Mesenchymal stem cell (in vitro differentiated cells and primary cell): Measurements from ENCODE around the gene DENND6A.

Experiments
- DNase-seq: peaks from one replicate; pipeline ENCODE4 v3.0.0-alpha.2; 2013
- H2AFZ ChIP-seq: one replicate; pipeline ENCODE4 v1.6.1; 2013; ENCODE audit warnings: low read depth, mild to moderate bottlenecking, control low read depth, inconsistent platforms, low read length, moderate library complexity
- H2AK5ac ChIP-seq: 2 replicates; pipeline ENCODE4 v1.6.1; 2013; ENCODE audit warnings: low read length, moderate library complexity, mild to moderate bottlenecking, inconsistent platforms; ENCODE audit not compliant: severe bottlenecking
- H2BK120ac ChIP-seq: one replicate; pipeline ENCODE4 v1.6.1; 2013; ENCODE audit warnings: low read depth, mild to moderate bottlenecking, inconsistent platforms, low read length, moderate library complexity
- H2BK12ac ChIP-seq, 2 experiments: one replicate each; pipeline ENCODE4 v1.6.1; 2013; ENCODE audit warnings: inconsistent platforms in 2 of 2, low read length in 2 of 2, mild to moderate bottlenecking in 2 of 2, moderate library complexity in 2 of 2, control low read depth in 1 of 2
- H2BK15ac ChIP-seq: one replicate; pipeline ENCODE4 v1.6.1; 2013; ENCODE audit warnings: mild to moderate bottlenecking, low read depth, inconsistent platforms; ENCODE audit not compliant: poor library complexity, severe bottlenecking
- H2BK5ac ChIP-seq: 2 replicates; pipeline ENCODE4 v1.6.1; 2013; ENCODE audit warnings: low read depth, mild to moderate bottlenecking, low read length, control low read depth, inconsistent platforms; ENCODE audit not compliant: poor library complexity, severe bottlenecking
- H3K14ac ChIP-seq, 2 experiments: one replicate each; pipeline ENCODE4 v1.6.1; 2013; ENCODE audit warnings: inconsistent platforms in 2 of 2, low read length in 2 of 2, control low read depth in 1 of 2, mild to moderate bottlenecking in 1 of 2, moderate library complexity in 1 of 2
- H3K18ac ChIP-seq, 2 experiments: one replicate each; pipeline ENCODE4 v1.6.1; 2013; ENCODE audit warnings: inconsistent platforms in 2 of 2, low read length in 2 of 2, control low read depth in 1 of 2, low read depth in 1 of 2, mild to moderate bottlenecking in 1 of 2
- H3K23ac ChIP-seq, 2 experiments: one replicate each; pipeline ENCODE4 v1.6.1; 2013; ENCODE audit warnings: inconsistent platforms in 2 of 2, low read length in 2 of 2, mild to moderate bottlenecking in 2 of 2, moderate library complexity in 2 of 2, control low read depth in 1 of 2
- H3K27ac ChIP-seq: 2 replicates; pipeline ENCODE4 v1.5.1; 2013; ENCODE audit warnings: mild to moderate bottlenecking, moderate library complexity, low read length, control low read depth, inconsistent platforms; ENCODE audit not compliant: poor library complexity, severe bottlenecking
- H3K27me3 ChIP-seq, 2 experiments: 2 replicates each; pipeline versions ENCODE4 v1.6.1 to v1.7.0; 2013; ENCODE audit warnings: low read length in 2 of 2, mild to moderate bottlenecking in 2 of 2, moderate library complexity in 2 of 2, control low read depth in 1 of 2, inconsistent platforms in 1 of 2; ENCODE audit not compliant: control insufficient read depth in 1 of 2, insufficient read depth in 1 of 2
- H3K36me3 ChIP-seq, 2 experiments: 2 replicates each; pipeline versions ENCODE4 v1.6.1 to v1.7.0; 2013; ENCODE audit warnings: low read length in 2 of 2, control low read depth in 1 of 2, inconsistent platforms in 1 of 2, low read depth in 1 of 2, mild to moderate bottlenecking in 1 of 2; ENCODE audit not compliant: insufficient read depth in 2 of 2, control insufficient read depth in 1 of 2
- H3K4ac ChIP-seq, 2 experiments: one replicate each; pipeline ENCODE4 v1.6.1; 2013; ENCODE audit warnings: inconsistent platforms in 2 of 2, low read length in 2 of 2, mild to moderate bottlenecking in 2 of 2, moderate library complexity in 2 of 2, control low read depth in 1 of 2, low read depth in 1 of 2
- H3K4me1 ChIP-seq: 2 replicates; pipeline ENCODE4 v1.6.1; 2013; ENCODE audit warnings: low read depth, low read length, control low read depth; ENCODE audit not compliant: control insufficient read depth, insufficient read depth
- H3K4me2 ChIP-seq: 2 replicates; pipeline ENCODE4 v1.6.1; 2013; ENCODE audit warnings: low read length, mild to moderate bottlenecking, inconsistent platforms; ENCODE audit not compliant: poor library complexity, severe bottlenecking
- H3K4me3 ChIP-seq, 2 experiments: 2 replicates each; pipeline versions ENCODE4 v1.5.1 to v1.7.0; 2013; ENCODE audit warnings: low read length in 2 of 2, mild to moderate bottlenecking in 2 of 2, control low read depth in 1 of 2, low read depth in 1 of 2; ENCODE audit not compliant: insufficient read depth in 1 of 2
- H3K79me1 ChIP-seq: replicated peaks from 2 replicates; pipeline ENCODE4 v1.6.1; 2013; ENCODE audit warnings: mild to moderate bottlenecking, control low read depth, low read length, inconsistent platforms; ENCODE audit not compliant: poor library complexity, severe bottlenecking
- H3K9ac ChIP-seq: 2 replicates; pipeline ENCODE4 v1.7.0; 2013; ENCODE audit warnings: mild to moderate bottlenecking, low read length, moderate library complexity
- H3K9me3 ChIP-seq: 2 replicates; pipeline ENCODE4 v1.7.0; 2013; ENCODE audit warnings: mild to moderate bottlenecking, low read length; ENCODE audit not compliant: control insufficient read depth
- H4K8ac ChIP-seq: one replicate; pipeline ENCODE4 v1.6.1; 2013; ENCODE audit warnings: inconsistent platforms, mild to moderate bottlenecking, low read length, moderate library complexity
- H4K91ac ChIP-seq: one replicate; pipeline ENCODE4 v1.6.1; 2013; ENCODE audit warnings: mild to moderate bottlenecking, low read length, inconsistent platforms
- WGBS: methylation state at CpG from one replicate; pipeline ENCODE4 v1.1.7; 2013; ENCODE audit warnings: mixed read lengths; 5-methylcytosine and 5-hydroxymethylcytosine counted together

The DENND6A gene

GRCh38 chr3:57735405-57735804, 42.5 kb upstream of the DENND6A start:
- H3K27ac ChIP-seq = no peak overlapping the region
- H3K9me3 ChIP-seq = no peaks in the 10 kb centered on the region
- no peak overlapping the region for H3K4me2 ChIP-seq
- no peak overlapping the region for H3K14ac ChIP-seq
- no peak overlapping the region for H2BK15ac ChIP-seq
- no peaks in the 10 kb centered on the region for H3K36me3 ChIP-seq
- H4K8ac ChIP-seq = no peak overlapping the region
- H2BK120ac ChIP-seq = no peak overlapping the region
- H3K4me3 ChIP-seq = no peak overlapping the region
- H3K79me1 ChIP-seq = no peaks in the 10 kb centered on the region
- no peak overlapping the region for H3K23ac ChIP-seq
- H2AK5ac ChIP-seq = no peak overlapping the region
- H4K91ac ChIP-seq = no peak overlapping the region
- DNase-seq = no peak
- H3K4ac ChIP-seq = no peak overlapping the region
- no peak overlapping the region for H3K18ac ChIP-seq
- H3K27me3 ChIP-seq = no peaks in the 10 kb centered on the region
- no peak overlapping the region for H2BK12ac ChIP-seq
- 82% methylated on average over 1 of the region's 2 CpGs for WGBS
- H3K4me1 ChIP-seq = no peaks in the 10 kb centered on the region
- H3K9ac ChIP-seq = no peak overlapping the region
- H2BK5ac ChIP-seq = no peak overlapping the region
- no peak overlapping the region for H2AFZ ChIP-seq

- Histone ChIP-seq H4K8ac (no peak overlapping the region), H3K9ac (no peak overlapping the region), H3K4me2 (no peak overlapping the region), H3K9me3 (no peaks in the 10 kb centered on the region), H3K27me3 (no peaks in the 10 kb centered on the region), H3K27ac (no peak overlapping the region), H2BK12ac (no peak overlapping the region), H2AK5ac (no peak overlapping the region), H2BK120ac (no peak overlapping the region), H3K23ac (no peak overlapping the region), H3K4me3 (no peak overlapping the region), H2BK15ac (no peak overlapping the region), H3K4me1 (no peaks in the 10 kb centered on the region), H3K79me1 (no peaks in the 10 kb centered on the region), H2BK5ac (no peak overlapping the region), H2AFZ (no peak overlapping the region), H3K14ac (no peak overlapping the region), H3K4ac (no peak overlapping the region), H3K18ac (no peak overlapping the region), H3K36me3 (no peaks in the 10 kb centered on the region), H4K91ac (no peak overlapping the region)
- 48% methylated on average over 2 of the region's 2 CpGs for WGBS
- DNase-seq = no peak
Observed at GRCh38 chr3:57733790-57734189, 40.9 kb upstream of the DENND6A start.

GRCh38 chr3:57731311-57731710, 38.4 kb upstream of the DENND6A start:
- no peak for DNase-seq
- no peak overlapping the region for H2BK12ac ChIP-seq
- H3K4me2 ChIP-seq = no peak overlapping the region
- H2BK5ac ChIP-seq = no peak overlapping the region
- H4K8ac ChIP-seq = no peak overlapping the region
- no peak overlapping the region for H2BK120ac ChIP-seq
- no peak overlapping the region for H3K14ac ChIP-seq
- H2AFZ ChIP-seq = no peak overlapping the region
- no peaks in the 10 kb centered on the region for H3K9me3 ChIP-seq
- H3K4me1 ChIP-seq = no peaks in the 10 kb centered on the region
- H3K36me3 ChIP-seq = no peaks in the 10 kb centered on the region
- H3K27ac ChIP-seq = no peak overlapping the region
- H2AK5ac ChIP-seq = no peak overlapping the region
- H3K18ac ChIP-seq = no peak overlapping the region
- WGBS = no CpG with 5 or more reads among the region's 1 CpG
- no peak overlapping the region for H3K9ac ChIP-seq
- no peaks in the 10 kb centered on the region for H3K27me3 ChIP-seq
- no peak overlapping the region for H3K23ac ChIP-seq
- H4K91ac ChIP-seq = no peak overlapping the region
- no peak overlapping the region for H2BK15ac ChIP-seq
- H3K4me3 ChIP-seq = no peak overlapping the region
- no peaks in the 10 kb centered on the region for H3K79me1 ChIP-seq
- no peak overlapping the region for H3K4ac ChIP-seq

GRCh38 chr3:57730682-57731081, 37.8 kb upstream of the DENND6A start:
- Histone ChIP-seq H2BK12ac (no peak overlapping the region), H2AK5ac (no peak overlapping the region), H3K9me3 (no peaks in the 10 kb centered on the region), H3K79me1 (no peaks in the 10 kb centered on the region), H2AFZ (no peak overlapping the region), H3K14ac (no peak overlapping the region), H3K4me3 (no peak overlapping the region), H3K36me3 (no peaks in the 10 kb centered on the region), H2BK5ac (no peak overlapping the region), H3K4ac (no peak overlapping the region), H3K27ac (no peak overlapping the region), H3K23ac (no peak overlapping the region), H3K9ac (no peak overlapping the region), H2BK120ac (no peak overlapping the region), H3K18ac (no peak overlapping the region), H2BK15ac (no peak overlapping the region), H4K91ac (no peak overlapping the region), H4K8ac (no peak overlapping the region), H3K27me3 (no peaks in the 10 kb centered on the region), H3K4me2 (no peak overlapping the region), H3K4me1 (no peaks in the 10 kb centered on the region)
- WGBS = 94% methylated on average over 2 of the region's 3 CpGs
- no peak for DNase-seq
